ENCODE data around the gene ALPI. TPM values are rescaled to one million over a fixed set of nuclear protein-coding genes. Genes with fewer than 3 reads are reported as not detected.

ALPI gene
- total RNA-seq, 1 experiment from 2014 or later, result not detected

GRCh38 chr2:232449964-232450363 lies 6.0 kb upstream of the ALPI start:
- Histone ChIP-seq H3K79me2 (ENCODE audit: insufficient read depth, low read length) (no peaks in the 10 kb centered on the region), H3K9me3 (ENCODE audit: control insufficient read depth in 1 of 2, insufficient read depth in 1 of 2, low read depth in 1 of 2, low read length in 2 of 2) (no peaks in the 10 kb centered on the region), H3K4me1 (ENCODE audit: control insufficient read depth in 1 of 2, insufficient read depth in 2 of 2, low read length in 2 of 2) (no peaks in the 10 kb centered on the region), H2AFZ (ENCODE audit: low read depth, low read length, poor library complexity, severe bottlenecking) (no peak overlapping the region), H3K4me3 (replicated peaks in 1 of 2; ENCODE audit: low read depth in 1 of 2, low read length in 2 of 2) (no peak overlapping the region), H3K4me2 (ENCODE audit: low read length) (no peak overlapping the region), H4K20me1 (ENCODE audit: insufficient read depth) (no peaks in the 10 kb centered on the region), H3K9me2 (ENCODE audit: insufficient read depth) (no peaks in the 10 kb centered on the region), H3K9ac (ENCODE audit: low read length) (no peak overlapping the region), H3K27me3 (ENCODE audit: insufficient read depth, low read length) (no peaks in the 10 kb centered on the region), H3K27ac (ENCODE audit: low read depth, low read length) (no peak overlapping the region), H3K36me3 (ENCODE audit: control insufficient read depth in 1 of 2, insufficient read depth in 2 of 2, low read length in 2 of 2) (no peaks in the 10 kb centered on the region)
- intact Hi-C loops (cut with micrococcal nuclease), result no loop called here
- BruUV-seq (replicated peaks), result no TSS peak
- CTCF ChIA-PET, result no interaction called here
- TF ChIP-seq EZH2 (IDR thresholded peaks at IDR 0.05) (no peak), EGR1 (IDR thresholded peaks at IDR 0.05; ENCODE audit: low read depth) (no peak), ZNF274 (IDR thresholded peaks at IDR 0.05; ENCODE audit: low read depth, low read length) (no peak), FOSL1 (IDR thresholded peaks at IDR 0.05; ENCODE audit: low read depth) (no peak), YY1 (IDR thresholded peaks at IDR 0.05; ENCODE audit: extremely low read depth, insufficient replicate concordance, low read depth, low read length) (no peak), ELF1 (IDR thresholded peaks at IDR 0.05; ENCODE audit: borderline replicate concordance, low read depth) (no peak), MAX (IDR thresholded peaks at IDR 0.05) (no peak), SRF (IDR thresholded peaks at IDR 0.05; ENCODE audit: low read depth) (no peak), TCF7L2 (IDR thresholded peaks at IDR 0.05; ENCODE audit: borderline replicate concordance, extremely low read depth, insufficient read depth, insufficient read length) (no peak), POLR2AphosphoS5 (IDR thresholded peaks at IDR 0.05; ENCODE audit: low read depth, low read length) (no peak), ZBTB33 (IDR thresholded peaks at IDR 0.05; ENCODE audit: extremely low read depth, insufficient replicate concordance, low read length) (no peak), CBX3 (IDR thresholded peaks at IDR 0.05; ENCODE audit: low read depth) (no peak), CTCF (IDR thresholded peaks at IDR 0.05 in 2 of 3, conservative IDR thresholded peaks at IDR 0.05 in 1 of 3; ENCODE audit: borderline replicate concordance in 1 of 3, insufficient read depth in 1 of 3, low read depth in 2 of 3, low read length in 2 of 3) (no peak), SIN3A (IDR thresholded peaks at IDR 0.05; ENCODE audit: low read depth) (no peak), RAD21 (IDR thresholded peaks at IDR 0.05; ENCODE audit: low read depth) (no peak), ATF3 (IDR thresholded peaks at IDR 0.05) (no peak), REST (IDR thresholded peaks at IDR 0.05; ENCODE audit: low read depth) (no peak), SP1 (IDR thresholded peaks at IDR 0.05; ENCODE audit: low read depth) (no peak)
- RAD21 ChIA-PET (ENCODE audit: low non-redundant PET in 1 of 2, low total read pairs in 2 of 2, uncharacterized antibody in 2 of 2, unreplicated experiment in 2 of 2), result no interaction called here
- DNase-seq (ENCODE audit: low read depth, low spot score) (no peak), ATAC-seq (peak; percentile 38)
- POLR2A ChIA-PET, result no interaction called here

Measured in HCT116 (cell line).